ENCODE results near the gene SERPINB8. TPM values are rescaled to one million over a fixed set of nuclear protein-coding genes. Genes with fewer than 3 reads are reported as not detected.
"Not testable (repeated sequence)": the region's sequence is repeated elsewhere in the genome, so short reads cannot be mapped to it uniquely, and the experiment has no call there.

The SERPINB8 gene
- total RNA-seq, 1 experiment from 2014 or later: 0.98 TPM

- ChIA-PET POLR2A (no interaction called here), CTCF (no interaction called here)
- H3K9me3 Mint-ChIP-seq (ENCODE audit: unreplicated experiment): no peaks in the 10 kb centered on the region
- no peak overlapping the region for H3K4me3 ChIP-seq (ENCODE audit: low read depth, low read length)
- no peak overlapping the region for H3K4me3 Mint-ChIP-seq (ENCODE audit: unreplicated experiment)
- no peaks in the 10 kb centered on the region for H3K4me1 Mint-ChIP-seq (ENCODE audit: low read depth, unreplicated experiment)
- H3K4me1 ChIP-seq: no peaks in the 10 kb centered on the region
- no TSS peak for BruUV-seq (replicated peaks)
- no peak overlapping the region for H3K27ac Mint-ChIP-seq (ENCODE audit: unreplicated experiment)
- intact Hi-C loops (cut with micrococcal nuclease; ENCODE audit: unreplicated experiment): no loop called here
- no peaks in the 10 kb centered on the region for H3K36me3 Mint-ChIP-seq (ENCODE audit: insufficient read depth, unreplicated experiment)
- H3K9me3 ChIP-seq: no peaks in the 10 kb centered on the region
- no peaks in the 10 kb centered on the region for H3K36me3 ChIP-seq (ENCODE audit: control insufficient read depth, insufficient read depth, low read length)
- H3K27me3 ChIP-seq (replicated peaks; ENCODE audit: control insufficient read depth, insufficient read depth, low read length): no peaks in the 10 kb centered on the region
- DNase-seq: no peak
- TF ChIP-seq CTCF (IDR thresholded peaks at IDR 0.05; ENCODE audit: insufficient read depth in 1 of 2, low read depth in 1 of 2, low read length in 1 of 2, severe bottlenecking in 1 of 2, unreplicated experiment in 1 of 2): no peak
- H3K27me3 Mint-ChIP-seq (ENCODE audit: insufficient read depth, unreplicated experiment): no peaks in the 10 kb centered on the region
Measured at GRCh38 chr18:63928331-63928730, 41.5 kb upstream of the SERPINB8 start.

- BruUV-seq (replicated peaks): not testable (repeated sequence)
Measured at GRCh38 chr18:63929369-63929768, 40.5 kb upstream of the SERPINB8 start.

GRCh38 chr18:63930773-63931354, 39.0 kb upstream of the SERPINB8 start:
- ChIA-PET POLR2A (no interaction called here), CTCF (no interaction called here)
- Histone ChIP-seq H3K27me3 (replicated peaks; ENCODE audit: control insufficient read depth, insufficient read depth, low read length) (no peaks in the 10 kb centered on the region), H3K9me3 (no peaks in the 10 kb centered on the region), H3K4me1 (no peaks in the 10 kb centered on the region), H3K4me3 (ENCODE audit: low read depth, low read length) (no peak overlapping the region), H3K36me3 (ENCODE audit: control insufficient read depth, insufficient read depth, low read length) (no peaks in the 10 kb centered on the region)
- TF ChIP-seq CTCF (IDR thresholded peaks at IDR 0.05; ENCODE audit: insufficient read depth in 1 of 2, low read depth in 1 of 2, low read length in 1 of 2, severe bottlenecking in 1 of 2, unreplicated experiment in 1 of 2): no peak
- Mint-ChIP-seq H3K36me3 (ENCODE audit: insufficient read depth, unreplicated experiment) (no peaks in the 10 kb centered on the region), H3K27ac (ENCODE audit: unreplicated experiment) (no peak overlapping the region), H3K27me3 (ENCODE audit: insufficient read depth, unreplicated experiment) (no peaks in the 10 kb centered on the region), H3K4me1 (ENCODE audit: low read depth, unreplicated experiment) (no peaks in the 10 kb centered on the region), H3K9me3 (ENCODE audit: unreplicated experiment) (no peaks in the 10 kb centered on the region), H3K4me3 (ENCODE audit: unreplicated experiment) (no peak overlapping the region)
- no peak for DNase-seq
- no TSS peak for BruUV-seq (replicated peaks)
- intact Hi-C loops (cut with micrococcal nuclease; ENCODE audit: unreplicated experiment): no loop called here

More at GRCh38 chr18:63929369-63929768, 40.5 kb upstream of the SERPINB8 start:
- H3K27me3 Mint-ChIP-seq (ENCODE audit: insufficient read depth, unreplicated experiment); H3K4me1 ChIP-seq; DNase-seq; H3K4me3 ChIP-seq (ENCODE audit: low read depth, low read length); POLR2A ChIA-PET; H3K4me3 Mint-ChIP-seq (ENCODE audit: unreplicated experiment); CTCF ChIA-PET; H3K27me3 ChIP-seq (replicated peaks; ENCODE audit: control insufficient read depth, insufficient read depth, low read length); H3K36me3 Mint-ChIP-seq (ENCODE audit: insufficient read depth, unreplicated experiment); H3K9me3 Mint-ChIP-seq (ENCODE audit: unreplicated experiment); H3K9me3 ChIP-seq; intact Hi-C loops (cut with micrococcal nuclease; ENCODE audit: unreplicated experiment); H3K4me1 Mint-ChIP-seq (ENCODE audit: low read depth, unreplicated experiment); H3K36me3 ChIP-seq (ENCODE audit: control insufficient read depth, insufficient read depth, low read length); H3K27ac Mint-ChIP-seq (ENCODE audit: unreplicated experiment): not testable (repeated sequence)

All from Caco-2 (cell line).